Cardiac fibroblast (primary cell): Measurements from ENCODE around the gene TMEM132E.

ENCODE experiments used
- DNase-seq, 2 donors: peaks; one replicate each; pipeline versions ENCODE4 v3.0.0 to v3.0.0-alpha.2; 2010; ENCODE audit warnings: low read depth in 2 of 2
- H3K4me3 ChIP-seq, 2 donors: replicated peaks in 1 of 2; 1 replicate in 1 of 2; 2 replicates in 1 of 2; pipeline ENCODE4 v1.5.1; 2011; ENCODE audit warnings: low read depth in 2 of 2, low read length in 2 of 2, mild to moderate bottlenecking in 2 of 2, moderate library complexity in 1 of 2
- TF ChIP-seq, protein P1 (sequence below): IDR thresholded peaks from one replicate; pipeline ENCODE4 v1.5.1; 2011; ENCODE audit warnings: low read depth, mild to moderate bottlenecking, low read length, inconsistent platforms

Gene TMEM132E

DNA sequence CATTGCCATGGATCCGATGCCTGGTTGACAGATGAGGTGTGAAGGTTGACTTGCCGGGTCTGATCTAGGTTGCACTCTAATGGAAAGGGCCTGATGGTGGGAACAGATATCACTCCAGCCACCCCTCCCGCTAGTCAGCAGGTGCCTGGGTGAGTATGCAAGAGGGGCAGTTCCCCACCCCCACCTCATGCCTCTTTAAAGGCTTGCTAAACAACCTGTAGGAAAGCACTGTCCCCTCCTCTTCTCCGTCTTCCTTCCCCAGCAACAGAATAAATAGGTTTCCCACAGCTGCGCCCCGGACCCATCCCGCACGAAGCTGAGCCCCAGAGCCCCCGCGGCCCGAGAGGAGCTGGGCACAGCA is 746 bp upstream of the TMEM132E start:
- H3K4me3 ChIP-seq = no peak overlapping the region
- TF ChIP-seq, protein P1, sequence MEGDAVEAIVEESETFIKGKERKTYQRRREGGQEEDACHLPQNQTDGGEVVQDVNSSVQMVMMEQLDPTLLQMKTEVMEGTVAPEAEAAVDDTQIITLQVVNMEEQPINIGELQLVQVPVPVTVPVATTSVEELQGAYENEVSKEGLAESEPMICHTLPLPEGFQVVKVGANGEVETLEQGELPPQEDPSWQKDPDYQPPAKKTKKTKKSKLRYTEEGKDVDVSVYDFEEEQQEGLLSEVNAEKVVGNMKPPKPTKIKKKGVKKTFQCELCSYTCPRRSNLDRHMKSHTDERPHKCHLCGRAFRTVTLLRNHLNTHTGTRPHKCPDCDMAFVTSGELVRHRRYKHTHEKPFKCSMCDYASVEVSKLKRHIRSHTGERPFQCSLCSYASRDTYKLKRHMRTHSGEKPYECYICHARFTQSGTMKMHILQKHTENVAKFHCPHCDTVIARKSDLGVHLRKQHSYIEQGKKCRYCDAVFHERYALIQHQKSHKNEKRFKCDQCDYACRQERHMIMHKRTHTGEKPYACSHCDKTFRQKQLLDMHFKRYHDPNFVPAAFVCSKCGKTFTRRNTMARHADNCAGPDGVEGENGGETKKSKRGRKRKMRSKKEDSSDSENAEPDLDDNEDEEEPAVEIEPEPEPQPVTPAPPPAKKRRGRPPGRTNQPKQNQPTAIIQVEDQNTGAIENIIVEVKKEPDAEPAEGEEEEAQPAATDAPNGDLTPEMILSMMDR = no peak
- no peak for DNase-seq

DNA sequence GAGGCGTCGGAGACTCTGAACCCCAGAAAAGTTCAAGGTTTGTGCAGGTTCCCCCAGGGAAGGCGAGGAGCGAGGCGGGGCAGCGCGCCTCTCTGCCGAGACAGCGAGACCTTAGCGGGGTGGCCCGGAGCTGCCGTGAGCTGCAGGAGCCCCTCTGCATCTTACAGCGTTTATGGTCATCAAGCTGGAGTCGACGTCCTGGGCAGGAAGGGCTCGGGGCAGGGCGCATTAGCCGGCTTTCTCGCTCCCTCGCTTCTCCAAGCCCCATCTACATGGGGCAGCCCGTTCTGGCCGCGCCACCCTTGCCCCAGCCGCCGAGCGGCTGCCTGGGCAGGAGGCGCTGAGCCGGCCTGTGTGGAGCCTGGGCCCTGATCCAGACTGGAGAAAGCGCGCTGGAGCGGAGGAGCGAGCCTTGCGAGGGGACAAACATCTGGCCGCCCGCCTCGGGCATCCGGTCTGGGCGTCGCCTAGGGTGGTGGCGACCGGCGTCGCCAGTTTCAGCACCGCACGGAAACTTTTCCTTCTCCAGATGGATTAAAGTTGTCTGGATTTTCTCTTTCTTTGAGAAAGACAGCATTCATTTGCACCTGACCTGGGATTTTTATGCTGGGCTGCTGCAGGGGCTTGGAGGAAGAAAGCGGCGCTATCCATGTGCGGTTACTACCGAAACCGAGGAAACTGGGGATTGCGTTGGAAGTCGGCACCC is 750 bp downstream of the TMEM132E start:
- DNase-seq = peak; percentile 7 to 15
- H3K4me3 ChIP-seq = no peak overlapping the region
- TF ChIP-seq, protein P1 = no peak

DNA sequence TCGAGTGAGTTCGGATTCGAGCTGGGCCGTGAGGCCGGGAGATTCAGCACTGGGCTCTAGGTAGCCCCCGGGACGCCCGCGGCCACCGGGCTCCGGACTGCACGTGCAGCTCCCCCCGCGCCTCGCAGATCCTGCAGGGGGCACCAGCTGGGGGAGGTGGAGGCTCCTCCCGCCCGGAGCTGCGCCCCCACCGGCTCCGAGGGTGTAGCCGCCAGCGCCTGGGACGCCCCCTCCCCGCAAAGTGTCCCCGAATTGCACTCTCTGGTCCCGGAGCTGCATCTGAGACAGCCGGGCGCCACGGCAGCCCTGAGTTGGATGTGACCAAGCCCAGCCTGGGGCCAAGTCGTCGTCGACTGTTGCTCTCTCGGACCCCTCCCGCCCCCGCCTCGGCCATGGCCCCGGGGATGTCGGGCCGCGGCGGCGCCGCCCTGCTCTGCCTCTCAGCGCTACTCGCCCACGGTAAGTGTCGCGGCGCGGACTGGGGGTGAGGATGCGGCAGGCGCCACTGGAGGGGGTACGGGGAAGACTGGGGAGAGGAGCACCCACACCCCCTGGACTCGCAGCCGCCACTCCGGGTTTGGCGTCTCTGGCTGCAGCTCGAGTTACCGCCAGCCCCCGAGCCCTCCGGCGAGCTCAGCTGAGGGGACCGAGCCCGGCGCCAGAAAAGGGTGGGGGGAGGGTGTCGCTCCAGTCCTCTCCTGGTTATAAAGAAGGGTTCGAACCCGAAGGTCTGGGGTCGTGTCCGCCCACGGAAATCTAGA is 1.5 kb downstream of the TMEM132E start:
- no peak for DNase-seq
- H3K4me3 ChIP-seq = no peak overlapping the region
- TF ChIP-seq, protein P1 = no peak

DNA sequence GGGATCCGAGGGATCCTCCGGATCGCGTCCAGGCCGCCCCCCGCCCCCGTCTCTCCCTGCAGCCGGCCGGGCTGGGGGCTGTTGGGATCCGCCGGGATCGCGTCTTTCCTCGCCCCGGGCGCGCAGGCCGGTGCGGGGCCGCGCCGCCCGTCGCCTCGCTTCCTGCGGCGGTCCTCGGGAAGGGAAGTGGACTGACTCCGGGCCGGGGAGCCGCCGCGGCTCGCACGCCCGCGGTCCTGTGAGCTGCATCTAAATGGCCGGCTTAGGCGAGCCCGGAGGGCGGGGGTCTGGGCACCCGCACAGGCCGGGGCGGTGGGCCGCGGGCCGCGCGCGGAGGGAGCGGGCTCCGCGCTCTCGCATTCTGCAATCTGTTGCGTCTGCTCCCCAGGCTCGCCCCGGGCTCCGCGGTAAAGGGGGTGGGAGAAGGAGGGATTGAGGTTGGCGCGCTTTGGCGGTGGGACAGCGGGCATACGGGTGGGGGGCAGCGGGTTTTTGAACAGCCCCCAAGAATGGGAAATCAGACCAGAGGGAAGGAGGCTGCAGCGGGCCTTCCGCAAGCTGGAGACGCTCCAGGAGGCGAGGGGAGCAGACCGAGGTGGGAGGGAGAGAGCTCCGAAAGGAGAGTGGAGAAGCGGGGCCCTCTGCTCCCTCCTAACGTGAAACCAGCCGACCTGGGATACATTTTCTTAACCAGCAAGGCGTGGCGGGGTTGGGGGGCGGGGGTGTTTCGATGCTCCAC is 2.2 kb downstream of the TMEM132E start:
- H3K4me3 ChIP-seq = no peak overlapping the region
- DNase-seq = no peak
- TF ChIP-seq, protein P1 = no peak

DNA sequence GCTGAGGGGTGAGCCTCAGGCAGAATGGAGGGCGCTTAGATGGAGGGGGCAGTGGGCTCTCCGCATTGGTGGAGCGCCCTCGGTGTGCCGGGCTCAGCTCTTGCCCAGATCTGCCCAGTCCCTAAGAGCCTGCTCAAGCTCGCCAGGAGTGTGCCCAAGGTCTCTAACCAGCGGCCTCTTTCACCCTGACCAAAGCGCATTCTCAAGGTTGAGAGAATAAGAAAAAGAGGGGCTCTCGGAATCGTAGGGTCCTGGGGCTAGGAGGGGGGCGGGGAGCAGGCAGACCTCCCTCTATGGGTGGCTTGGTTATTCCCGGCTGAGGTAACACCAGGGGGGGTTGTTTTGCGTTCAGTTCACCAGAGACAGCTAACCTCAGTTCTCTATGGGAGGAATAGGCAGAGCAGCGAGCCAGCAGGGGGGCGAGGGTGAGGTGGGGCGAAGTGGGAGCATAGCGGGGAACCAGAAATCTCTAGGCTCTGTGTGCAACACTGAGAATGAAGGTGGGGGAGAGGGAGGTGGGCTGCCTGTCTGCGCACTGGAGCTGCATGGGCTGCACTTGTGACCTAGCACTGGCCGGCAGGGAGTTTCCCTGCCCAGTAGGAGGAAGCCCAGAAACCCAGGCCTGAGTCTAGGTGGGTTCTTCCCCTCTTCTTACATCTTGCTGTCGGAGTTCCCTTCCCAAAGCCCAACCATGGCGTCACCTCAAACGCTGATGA is 3.0 kb downstream of the TMEM132E start:
- no peak for DNase-seq
- TF ChIP-seq, protein P1 = no peak
- H3K4me3 ChIP-seq = no peak overlapping the region

DNA sequence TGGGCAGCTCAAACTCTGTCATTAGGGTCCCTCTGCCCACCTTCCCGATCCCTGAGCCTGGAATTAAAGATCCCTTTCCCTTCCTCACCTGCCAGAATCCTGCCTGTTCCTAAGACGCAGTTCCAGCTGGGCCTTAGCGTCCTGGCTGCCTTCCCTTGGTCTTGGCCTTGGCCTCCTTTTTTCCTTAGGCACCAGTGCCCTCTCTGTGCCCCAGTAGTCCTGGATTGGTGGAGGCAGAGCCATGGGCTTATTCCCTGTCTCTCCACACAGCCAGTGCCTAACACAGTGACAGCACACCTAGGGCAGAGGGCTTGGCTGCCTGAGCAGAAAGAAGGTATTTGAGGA is 3.5 kb downstream of the TMEM132E start:
- TF ChIP-seq, protein P1 = no peak
- no peak for DNase-seq
- H3K4me3 ChIP-seq = no peak overlapping the region
